Superior temporal gyrus (tissue), 1 donor: ENCODE results near the gene TNC.
A peak's percentile ranks its signal among the peaks of the same experiment; 100 is the strongest.
"Not testable (repeated sequence)": the region's sequence is repeated elsewhere in the genome, so short reads cannot be mapped to it uniquely, and the experiment has no call there.

Experiments used
- DNase-seq: peaks from one replicate; pipeline ENCODE4 v3.0.0-alpha.2; 2016; ENCODE audit errors: extremely low spot score

Gene TNC

DNA sequence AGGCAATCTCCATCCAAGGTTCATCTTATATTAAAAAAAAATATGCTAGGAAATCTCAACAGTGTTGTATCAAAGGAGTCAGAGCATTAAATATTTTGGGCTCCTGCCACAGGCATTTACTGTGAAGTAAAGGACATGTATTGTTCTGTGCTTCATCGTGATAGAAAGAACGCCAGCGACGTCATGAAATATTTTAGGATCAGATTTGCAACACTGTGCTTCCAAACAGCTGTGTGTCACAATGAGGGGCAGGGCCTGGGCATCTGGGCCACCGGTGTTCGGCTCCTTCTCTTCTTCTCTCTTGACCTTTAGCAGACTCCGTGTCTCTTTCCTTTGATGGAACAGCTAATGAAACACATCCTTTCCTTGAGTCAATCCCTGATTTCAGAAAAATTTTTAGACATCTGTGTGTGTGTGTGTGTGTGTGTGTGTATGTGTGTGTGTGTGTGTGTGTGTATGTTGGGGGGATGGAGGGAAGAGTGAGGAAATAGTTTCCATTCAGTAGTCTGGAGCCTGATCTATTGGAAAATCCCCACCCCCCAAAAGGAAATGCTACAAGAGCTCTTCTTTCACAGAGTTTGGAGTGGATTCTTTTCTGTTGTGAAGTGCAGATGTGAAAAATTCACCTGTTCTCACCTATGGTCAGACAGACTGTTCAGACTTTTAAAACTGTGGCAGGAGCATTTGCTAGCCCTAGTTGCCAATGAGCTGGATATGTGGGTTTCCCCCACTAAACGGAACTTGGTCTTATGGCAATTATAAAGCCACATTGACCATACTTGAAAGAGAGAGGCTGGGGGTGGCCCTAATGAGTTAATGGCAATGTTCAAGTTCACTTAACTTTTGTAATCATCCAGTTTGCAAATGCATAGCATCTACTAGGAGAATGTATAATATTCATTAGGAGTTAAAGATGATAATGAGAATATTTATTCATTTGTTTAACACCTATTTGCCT is 18.1 kb upstream of the TNC start:
- DNase-seq = no peak

- DNase-seq = no peak
These were observed 17.0 kb upstream of the TNC start for GRCh38 chr9:115134941-115135340.

DNA sequence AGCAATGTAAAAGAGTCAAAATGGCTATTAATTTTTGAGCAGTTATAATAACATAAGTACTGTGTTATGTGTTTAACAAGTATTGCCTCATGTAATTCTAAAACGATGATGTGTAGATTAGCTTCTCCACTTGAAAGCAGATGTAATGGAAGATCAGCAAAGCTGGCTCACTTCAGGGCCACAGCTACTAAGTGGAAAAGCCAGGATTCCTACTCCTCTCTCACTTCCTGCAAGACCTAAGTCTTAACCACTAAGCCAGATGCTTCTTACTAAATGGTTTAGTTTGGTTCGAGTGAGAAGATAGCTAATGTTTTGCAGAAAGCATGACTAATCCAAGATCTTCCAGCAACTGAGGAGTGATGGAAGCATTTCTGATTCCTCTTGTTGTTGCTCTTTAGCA is 15.7 kb upstream of the TNC start:
- no peak for DNase-seq

DNA sequence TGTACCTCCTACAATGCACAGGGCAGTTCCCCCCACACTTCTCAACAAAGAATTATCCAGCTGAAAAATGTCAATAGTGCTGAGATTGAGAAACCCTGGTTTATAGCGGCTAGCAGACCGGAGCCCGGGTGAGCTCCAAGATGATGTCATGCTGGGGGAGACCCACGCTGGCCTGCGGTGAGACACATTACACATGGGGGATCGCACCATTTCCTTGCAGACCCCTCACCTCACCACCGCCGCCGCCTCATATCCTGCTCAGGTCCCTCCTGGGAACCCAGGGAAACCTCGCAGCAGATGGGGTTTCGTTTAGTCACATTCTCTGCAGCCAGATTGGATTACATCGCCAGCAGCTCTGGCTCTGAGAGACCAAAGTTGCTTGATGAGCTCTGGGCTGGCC is 14.7 kb upstream of the TNC start:
- DNase-seq = no peak

GRCh38 chr9:115130176-115130575 is 12.2 kb upstream of the TNC start:
- DNase-seq = no peak

GRCh38 chr9:115128726-115129125 is 10.8 kb upstream of the TNC start:
- DNase-seq = not testable (repeated sequence)

- no peak for DNase-seq
These were observed 9.3 kb upstream of the TNC start for GRCh38 chr9:115127191-115127817.

DNA sequence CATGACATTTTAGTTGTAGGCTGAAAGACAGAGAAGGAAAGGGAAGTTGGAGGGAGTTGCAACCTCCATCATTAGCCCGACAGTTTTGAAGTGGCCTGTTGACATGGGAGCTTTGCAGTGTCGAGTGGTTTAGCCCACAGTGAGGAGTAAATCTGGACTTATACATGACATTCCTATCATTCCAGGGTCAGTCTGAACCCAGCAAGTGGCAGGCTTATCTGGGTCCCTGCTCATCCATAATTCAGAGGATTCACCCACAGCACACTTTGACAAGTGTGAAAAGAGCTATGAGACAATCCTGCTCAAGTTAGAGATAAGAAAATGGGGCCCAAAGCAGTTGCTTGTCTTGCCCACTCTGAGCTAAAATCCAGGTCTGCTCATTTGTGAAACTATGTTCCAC is 8.4 kb upstream of the TNC start:
- DNase-seq = no peak

DNA sequence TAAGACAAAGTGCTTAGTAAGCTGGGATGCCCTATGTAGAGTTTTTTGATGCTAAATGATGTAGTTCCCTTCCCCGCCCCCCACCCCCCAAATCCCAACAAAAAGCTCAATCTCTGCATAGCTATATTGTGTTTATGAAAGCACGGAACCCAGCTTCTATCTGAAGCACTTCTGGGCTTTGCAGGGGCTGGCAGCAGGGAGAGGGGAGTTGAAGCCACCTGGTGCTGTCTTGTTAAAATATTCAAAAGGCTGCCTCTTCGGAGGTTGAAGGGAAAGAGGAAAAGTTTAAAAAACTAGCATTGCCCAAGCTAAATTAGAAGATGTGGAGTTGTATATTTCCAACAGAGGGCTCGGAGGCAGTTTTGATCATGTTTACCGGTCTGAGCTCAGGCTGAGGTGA is 5.0 kb upstream of the TNC start:
- no peak for DNase-seq

- DNase-seq = no peak
These were observed 3.2 kb upstream of the TNC start for GRCh38 chr9:115121181-115121580.

DNA sequence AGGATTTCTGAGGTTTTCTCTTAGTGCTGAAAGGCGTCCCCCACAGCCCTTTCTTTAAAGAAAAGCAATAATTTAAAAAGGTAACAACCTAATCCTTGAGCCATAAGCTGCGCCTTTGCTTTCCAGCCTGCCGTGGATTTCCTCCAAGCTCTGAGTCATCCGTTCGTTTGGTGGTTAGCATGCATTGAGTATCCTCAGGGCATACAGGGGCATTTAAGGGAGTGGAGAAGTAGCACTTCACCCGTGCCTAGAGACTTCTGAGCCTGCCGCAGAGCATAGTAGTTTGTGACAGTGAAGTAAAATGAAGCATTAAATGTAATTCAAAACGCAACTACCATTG is 892 bp upstream of the TNC start:
- DNase-seq = peak; percentile 56

GRCh38 chr9:115116421-115117284 is 1.3 kb downstream of the TNC start:
- no peak for DNase-seq

DNA sequence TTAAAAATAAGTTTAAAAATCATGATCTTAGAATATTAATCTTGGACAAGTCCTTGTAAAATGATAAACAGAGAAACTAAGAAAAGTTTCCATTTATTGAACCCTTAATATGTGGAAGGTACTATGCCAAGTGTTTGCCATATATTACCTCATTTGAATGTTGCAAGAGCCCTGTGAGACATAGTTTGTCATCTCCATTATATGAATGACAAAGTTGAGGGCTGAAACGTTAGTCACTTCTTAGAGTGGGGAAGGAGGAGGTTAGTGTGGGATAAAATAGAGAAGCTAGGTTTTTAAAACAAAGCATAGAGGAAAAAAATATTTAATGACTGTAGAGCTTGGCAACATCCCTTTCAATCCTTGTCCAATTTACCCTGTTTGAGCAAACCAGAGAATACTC is 2.0 kb downstream of the TNC start:
- no peak for DNase-seq

DNA sequence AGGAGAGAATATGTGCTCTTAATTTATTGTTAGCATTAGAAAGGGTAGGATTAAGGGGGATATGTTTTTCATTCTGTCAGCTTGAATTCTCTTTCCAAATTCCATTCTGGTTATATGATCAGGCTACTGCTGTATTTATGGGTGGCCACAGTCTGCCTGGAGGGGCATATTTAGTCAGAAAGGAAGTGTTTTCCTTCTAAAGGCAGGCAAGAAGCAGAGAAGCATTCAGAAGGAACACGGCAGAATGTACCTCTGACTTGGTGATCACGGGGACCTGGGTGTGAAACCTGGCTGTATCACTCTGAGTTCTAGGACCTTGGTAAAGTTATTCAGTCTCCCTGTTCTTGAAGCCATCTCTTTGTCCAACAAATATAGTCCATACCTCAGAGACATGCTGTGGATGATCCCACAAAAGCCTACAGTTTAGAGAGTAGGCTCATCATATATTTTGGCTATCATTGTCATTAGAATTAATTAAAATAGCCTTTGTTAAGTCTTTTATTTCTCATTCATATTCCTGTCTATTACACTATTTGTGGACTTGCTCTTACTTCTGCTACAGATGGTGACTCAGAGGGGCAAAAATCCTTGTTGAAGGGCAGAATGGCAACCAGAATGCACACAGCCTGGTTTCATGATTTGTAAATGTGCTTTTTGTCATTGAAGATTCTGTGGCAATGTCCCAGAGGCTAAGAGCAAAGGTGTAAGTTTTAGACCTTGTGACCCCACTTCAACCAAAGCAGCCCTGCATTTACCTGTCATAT is 2.7 kb downstream of the TNC start:
- no peak for DNase-seq

DNA sequence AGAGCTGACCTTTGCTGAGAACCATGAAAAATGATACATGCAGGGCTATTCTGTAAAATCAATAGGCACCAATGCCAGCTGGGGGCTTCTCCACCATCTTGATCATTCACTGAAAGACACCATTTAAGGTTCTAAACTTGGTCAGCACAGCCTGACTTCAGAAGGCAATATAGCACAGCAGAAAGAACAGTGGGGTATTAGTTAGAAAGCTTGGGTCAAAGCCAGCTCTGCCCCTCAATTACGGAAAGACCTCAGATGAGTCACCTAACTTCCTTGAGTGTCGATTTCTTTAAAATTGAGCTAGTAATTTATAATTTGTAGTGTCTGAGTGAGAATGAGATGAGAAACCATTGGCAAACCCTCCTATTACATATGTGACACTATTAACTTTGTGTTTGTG is 3.4 kb downstream of the TNC start:
- no peak for DNase-seq

DNA sequence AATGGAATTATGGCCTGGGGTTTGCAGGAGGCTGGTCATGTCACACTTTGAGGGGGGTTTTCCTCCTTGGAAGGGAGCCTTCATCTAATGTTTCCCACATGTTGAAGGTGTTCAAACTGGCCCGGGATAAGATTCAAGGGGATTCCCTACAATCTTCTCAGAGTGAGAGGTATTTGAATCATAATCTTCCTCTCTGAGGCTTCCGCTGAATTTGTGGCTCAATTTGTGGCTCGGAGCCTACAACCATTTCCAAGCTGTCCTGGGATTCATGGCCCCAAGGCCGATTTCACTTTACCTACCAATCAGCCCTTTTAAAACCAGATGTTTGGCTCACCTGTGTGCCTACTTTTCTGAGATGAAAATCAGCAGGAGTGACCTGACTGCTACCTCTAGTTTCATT is 3.9 kb downstream of the TNC start:
- no peak for DNase-seq

DNA sequence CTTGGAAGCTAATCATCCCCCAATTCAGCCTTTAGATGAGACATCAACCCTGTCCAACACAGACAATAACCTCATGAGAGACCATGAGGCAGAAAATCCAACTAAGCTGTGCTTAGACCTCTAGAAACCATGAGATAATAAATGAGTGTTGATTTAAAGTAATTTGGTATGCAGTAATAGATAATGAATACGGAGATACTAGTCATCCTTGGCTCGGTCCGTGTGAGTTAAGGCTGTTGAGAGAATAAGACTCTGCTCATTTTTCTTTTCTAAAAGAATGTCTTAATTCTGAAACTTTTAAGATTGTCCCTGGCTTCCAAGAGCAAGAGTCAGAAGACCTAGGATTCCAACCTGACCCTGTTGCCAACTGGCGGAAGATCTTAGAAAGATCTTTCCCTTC is 6.1 kb downstream of the TNC start:
- no peak for DNase-seq

DNA sequence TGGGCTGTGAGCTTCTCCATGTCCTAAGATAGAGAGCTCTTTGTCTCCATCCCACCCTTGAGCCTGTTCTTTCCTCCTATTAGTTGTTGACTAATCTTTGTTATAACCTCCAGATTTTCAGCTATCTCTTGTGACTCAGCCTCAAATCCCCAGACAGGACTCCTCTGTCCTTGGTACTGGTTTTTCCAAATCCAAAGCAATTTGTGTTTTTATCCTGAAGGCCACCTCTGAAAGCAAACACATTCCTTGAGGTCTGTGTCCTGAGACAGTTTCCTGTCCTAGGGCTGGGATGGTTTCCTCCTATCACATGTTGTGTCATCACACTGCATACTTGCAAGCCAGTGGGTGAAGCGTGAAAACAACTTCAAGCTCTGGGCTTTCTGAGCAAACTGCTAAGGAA is 8.5 kb downstream of the TNC start:
- no peak for DNase-seq

GRCh38 chr9:115107701-115108100 is 10.3 kb downstream of the TNC start:
- DNase-seq = no peak

GRCh38 chr9:115106642-115107041 is 11.3 kb downstream of the TNC start:
- no peak for DNase-seq

GRCh38 chr9:115106001-115106400 is 12.0 kb downstream of the TNC start:
- DNase-seq = no peak

DNA sequence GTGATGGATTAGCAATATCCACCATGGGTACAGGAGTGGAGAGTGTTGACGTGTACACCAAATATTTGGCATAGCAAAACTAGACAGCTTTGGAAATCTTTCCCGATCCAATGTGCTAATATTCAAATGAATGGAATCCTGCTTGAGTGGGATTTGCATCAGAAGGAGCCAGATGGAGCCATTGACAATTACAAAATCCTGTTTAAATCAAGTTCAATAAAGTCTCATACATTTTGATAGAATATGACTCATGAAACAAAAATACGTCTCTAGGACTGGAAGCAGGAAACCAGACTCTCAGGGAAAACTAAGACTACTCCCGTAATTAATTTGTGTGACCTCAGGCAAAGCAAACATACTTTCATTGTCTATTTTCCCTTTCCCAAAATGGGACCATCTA is 13.0 kb downstream of the TNC start:
- no peak for DNase-seq
